Lower leg skin (tissue), 4 donors: Measurements from ENCODE around the gene AMBP. TPM values are rescaled to one million over a fixed set of nuclear protein-coding genes. Genes with fewer than 3 reads are reported as not detected.
A peak's percentile ranks its signal among the peaks of the same experiment; 100 is the strongest.

Source experiments
- DNase-seq, 2 donors: peaks; one replicate each; pipeline ENCODE4 v3.0.0-alpha.2; 2019; ENCODE audit warnings: low spot score in 2 of 2
- H3K4me3 ChIP-seq: fragments of 200-600 bp; sonication (generic); 2 replicates; pipeline ENCODE4 v1.5.1; 2017; ENCODE audit warnings: mild to moderate bottlenecking, low read depth; ENCODE audit not compliant: poor library complexity, severe bottlenecking
- CTCF ChIP-seq, 3 donors: fragments of 450-650 bp; IDR thresholded peaks; one replicate each; pipeline ENCODE4 v1.5.1; 2016; ENCODE audit warnings: antibody characterized with exemption in 3 of 3, mild to moderate bottlenecking in 3 of 3, moderate library complexity in 2 of 3
- POLR2A ChIP-seq, 2 donors: fragments of 450-650 bp; IDR thresholded peaks; one replicate each; pipeline ENCODE4 v1.6.1; 2016 to 2017; ENCODE audit warnings: antibody characterized with exemption in 2 of 2, mild to moderate bottlenecking in 1 of 2, moderate library complexity in 1 of 2
- WGBS, 2 donors: methylation state at CpG; one replicate each; pipeline ENCODE4 v1.1.5; 2018; 5-methylcytosine and 5-hydroxymethylcytosine counted together
- intact Hi-C: fragments of 100-400 bp; cut with DNase I; formaldehyde crosslinking; loops from one replicate; pipeline ENCODE4 v1.15.0; 2023; ENCODE audit warnings: low total_unique reads
- total RNA-seq, 4 donors: library from RNA; depleted of rRNA; stranded (reverse); fragments of >200 nt; gene quantifications; one replicate each; pipeline ENCODE4 v1.1.0, GENCODE V29; 2016

Gene AMBP
- total RNA-seq, 4 donors from 2014 or later, result not detected

- 95 to 97% methylated on average over 15 of the region's 15 CpGs for WGBS, 2 donors
- H3K4me3 ChIP-seq, result no peak overlapping the region
- DNase-seq, result no peak
- no peak for TF ChIP-seq CTCF (IDR thresholded peaks at IDR 0.05)
- no peak for TF ChIP-seq POLR2A (IDR thresholded peaks at IDR 0.05)
- intact Hi-C loops, result no loop called here
Measured at GRCh38 chr9:114051281-114051680, 26.8 kb downstream of the AMBP start.

GRCh38 chr9:114050646-114051045 is 27.5 kb downstream of the AMBP start:
- WGBS, 2 donors, result 92 to 98% methylated on average over 6 of the region's 6 CpGs
- TF ChIP-seq CTCF (IDR thresholded peaks at IDR 0.05) (no peak), POLR2A (IDR thresholded peaks at IDR 0.05) (no peak)

GRCh38 chr9:114050226-114050568 is 27.9 kb downstream of the AMBP start:
- no peak for TF ChIP-seq CTCF (IDR thresholded peaks at IDR 0.05)
- intact Hi-C loops, result no loop called here
- 87% methylated on average over 11 of the region's 11 CpGs for WGBS, 2 donors
- DNase-seq, result peak in 1 of 2 donors; percentile 36
- no peak overlapping the region for H3K4me3 ChIP-seq

More at GRCh38 chr9:114050646-114051045, 27.5 kb downstream of the AMBP start:
- intact Hi-C loops, result no loop called here
- peak in 1 of 2 donors; percentile 40 for DNase-seq
- H3K4me3 ChIP-seq, result no peak overlapping the region

GRCh38 chr9:114049441-114050225 is 28.5 kb downstream of the AMBP start:
- DNase-seq, result peak in 1 of 2 donors; percentile 48
- intact Hi-C loops, result no loop called here
- WGBS, 2 donors, result 96% methylated on average over 36 to 39 of the region's 40 CpGs
- TF ChIP-seq POLR2A (IDR thresholded peaks at IDR 0.05), result no peak
- no peak for TF ChIP-seq CTCF (IDR thresholded peaks at IDR 0.05)
- H3K4me3 ChIP-seq, result no peak overlapping the region

- intact Hi-C loops, result no loop called here
- WGBS, 2 donors, result 97 to 98% methylated on average over 38 to 44 of the region's 44 CpGs
- peak in 1 of 2 donors; percentile 75 for DNase-seq
- no peak overlapping the region for H3K4me3 ChIP-seq
- TF ChIP-seq POLR2A (IDR thresholded peaks at IDR 0.05) (no peak), CTCF (IDR thresholded peaks at IDR 0.05) (no peak)
Measured at GRCh38 chr9:114048533-114049415, 29.3 kb downstream of the AMBP start.
